Uterus (tissue), 2 donors: ENCODE results near the gene PAPPA2.

Source experiments
- CTCF ChIP-seq, 4 experiments: fragments of 200-600 bp in 2 of 4; fragments of 450-650 bp in 2 of 4; sonication (generic) in 2 of 4; IDR thresholded peaks; one replicate each; pipeline ENCODE4 v1.5.1; 2016 to 2019; ENCODE audit warnings: antibody characterized with exemption in 4 of 4, mild to moderate bottlenecking in 2 of 4, moderate library complexity in 1 of 4
- POLR2A ChIP-seq, 2 donors: fragments of 450-650 bp; IDR thresholded peaks; one replicate each; pipeline ENCODE4 v1.6.1; 2016; ENCODE audit warnings: antibody characterized with exemption in 2 of 2, mild to moderate bottlenecking in 1 of 2, moderate library complexity in 1 of 2

- TF ChIP-seq CTCF (IDR thresholded peaks at IDR 0.05) (no peak), POLR2A (IDR thresholded peaks at IDR 0.05) (no peak)
These were observed 317.0 kb downstream of the PAPPA2 start for GRCh38 chr1:176779992-176780328.
